AG10803 (cell line): Measurements from ENCODE around the gene UNC5B.

Source experiments
- DNase-seq: peaks from one replicate; pipeline ENCODE4 v3.0.0; 2010; ENCODE audit warnings: low read depth
- H3K4me3 ChIP-seq: 2 replicates; pipeline ENCODE4 v1.5.1; 2011; ENCODE audit warnings: mild to moderate bottlenecking, low read length, control low read depth
- TF ChIP-seq, protein P1 (sequence below): conservative IDR thresholded peaks from 2 replicates; pipeline ENCODE4 v1.5.1; 2011; ENCODE audit warnings: mild to moderate bottlenecking, low read length, control low read depth, inconsistent platforms

Gene UNC5B

GRCh38 chr10:71321386-71321785 is 109.0 kb downstream of the UNC5B start:
- no peak for DNase-seq
- TF ChIP-seq, protein P1, sequence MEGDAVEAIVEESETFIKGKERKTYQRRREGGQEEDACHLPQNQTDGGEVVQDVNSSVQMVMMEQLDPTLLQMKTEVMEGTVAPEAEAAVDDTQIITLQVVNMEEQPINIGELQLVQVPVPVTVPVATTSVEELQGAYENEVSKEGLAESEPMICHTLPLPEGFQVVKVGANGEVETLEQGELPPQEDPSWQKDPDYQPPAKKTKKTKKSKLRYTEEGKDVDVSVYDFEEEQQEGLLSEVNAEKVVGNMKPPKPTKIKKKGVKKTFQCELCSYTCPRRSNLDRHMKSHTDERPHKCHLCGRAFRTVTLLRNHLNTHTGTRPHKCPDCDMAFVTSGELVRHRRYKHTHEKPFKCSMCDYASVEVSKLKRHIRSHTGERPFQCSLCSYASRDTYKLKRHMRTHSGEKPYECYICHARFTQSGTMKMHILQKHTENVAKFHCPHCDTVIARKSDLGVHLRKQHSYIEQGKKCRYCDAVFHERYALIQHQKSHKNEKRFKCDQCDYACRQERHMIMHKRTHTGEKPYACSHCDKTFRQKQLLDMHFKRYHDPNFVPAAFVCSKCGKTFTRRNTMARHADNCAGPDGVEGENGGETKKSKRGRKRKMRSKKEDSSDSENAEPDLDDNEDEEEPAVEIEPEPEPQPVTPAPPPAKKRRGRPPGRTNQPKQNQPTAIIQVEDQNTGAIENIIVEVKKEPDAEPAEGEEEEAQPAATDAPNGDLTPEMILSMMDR = no peak
- H3K4me3 ChIP-seq = no peak overlapping the region

DNA sequence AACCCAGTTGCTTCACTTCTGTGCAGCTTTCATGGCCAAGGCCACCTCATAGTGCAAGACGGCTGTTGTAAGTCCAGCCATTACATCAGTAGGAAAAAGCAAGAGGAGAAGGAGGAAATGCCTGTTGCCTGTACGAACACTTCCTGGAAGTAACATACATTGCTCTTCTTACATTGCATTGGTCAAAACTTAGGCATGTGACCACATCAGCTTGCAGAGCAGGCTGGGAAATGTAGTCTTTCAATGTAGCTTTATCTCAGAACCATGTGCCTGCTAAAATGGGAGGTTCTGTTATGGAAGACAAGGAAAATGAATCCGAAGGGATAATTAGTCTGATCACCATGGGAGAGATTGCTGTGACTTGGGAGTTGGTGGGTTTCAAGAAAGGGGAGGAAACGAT is 111.0 kb downstream of the UNC5B start:
- TF ChIP-seq, protein P1 = no peak
- H3K4me3 ChIP-seq = no peak overlapping the region
- DNase-seq = peak; percentile 12

GRCh38 chr10:71324743-71325142 is 112.4 kb downstream of the UNC5B start:
- no peak for DNase-seq
- no peak overlapping the region for H3K4me3 ChIP-seq
- TF ChIP-seq, protein P1 = no peak

DNA sequence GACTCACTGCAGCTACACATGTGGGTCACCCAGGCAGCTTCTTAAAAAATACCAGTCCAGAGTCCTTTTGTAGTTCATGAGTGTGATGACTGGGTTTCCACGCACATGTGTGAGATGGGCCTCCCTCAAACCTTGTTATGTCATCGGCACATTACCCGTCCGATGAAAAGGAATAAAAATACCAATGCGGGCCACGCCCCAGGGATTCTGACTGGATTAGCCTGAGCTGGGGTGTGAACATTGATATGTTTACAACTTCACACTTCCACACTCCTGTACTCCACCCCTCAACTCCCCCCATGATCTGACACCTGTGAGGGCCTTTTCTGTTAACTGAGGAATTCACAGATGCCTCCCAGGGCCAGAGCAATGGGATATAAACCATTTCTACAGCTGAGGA is 112.9 kb downstream of the UNC5B start:
- TF ChIP-seq, protein P1 = no peak
- no peak for DNase-seq
- no peak overlapping the region for H3K4me3 ChIP-seq

DNA sequence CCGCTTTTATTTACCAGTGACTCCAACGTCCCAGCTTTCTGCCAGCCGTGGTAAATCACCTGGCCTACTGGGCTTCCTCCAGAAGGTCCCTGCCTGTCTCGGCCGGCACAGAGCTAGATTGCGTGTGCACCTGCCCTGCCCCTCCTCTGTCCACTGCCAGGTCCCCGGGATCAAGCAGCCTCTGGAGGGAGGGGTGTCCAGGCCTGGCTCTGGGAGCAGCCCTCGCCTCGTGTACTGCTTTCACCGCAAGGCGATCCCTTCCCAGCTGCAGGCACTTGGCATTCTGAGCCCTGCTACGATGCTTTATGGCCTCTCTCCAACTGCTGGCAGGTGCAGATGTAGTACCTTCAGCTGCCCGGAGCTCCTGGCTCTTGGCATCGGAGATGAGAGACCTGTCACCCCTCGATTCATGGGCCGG is 114.1 kb downstream of the UNC5B start:
- no peak for DNase-seq
- H3K4me3 ChIP-seq = no peak overlapping the region
- TF ChIP-seq, protein P1 = no peak

DNA sequence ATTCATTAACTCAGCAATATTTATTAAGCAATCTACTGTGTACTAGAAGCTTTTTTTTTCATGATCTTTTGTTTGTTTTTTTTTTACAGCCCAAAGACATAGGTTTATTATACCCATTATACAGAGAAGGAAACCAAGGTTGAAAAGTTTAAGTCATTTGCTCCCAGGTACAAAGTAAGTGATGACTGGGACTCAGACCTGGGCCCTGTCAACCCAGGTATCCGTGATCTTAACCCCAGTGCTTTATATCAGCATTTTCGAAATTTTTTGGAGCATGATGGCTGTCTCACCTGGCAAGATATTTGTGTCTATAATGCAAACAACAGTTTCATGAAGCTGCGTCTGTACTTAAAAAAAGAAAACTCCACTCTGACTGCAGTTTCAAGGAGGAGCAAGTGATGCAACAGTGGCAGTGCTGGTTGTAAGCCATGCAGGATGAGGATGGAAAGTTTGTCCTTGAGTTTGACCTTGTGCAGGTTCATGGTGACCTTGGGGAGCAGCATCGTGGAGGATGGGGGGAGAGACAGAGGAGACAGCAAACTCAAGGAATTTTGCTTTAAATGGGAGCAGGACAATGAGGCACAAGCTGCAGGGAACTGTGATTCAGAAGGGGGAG is 118.5 kb downstream of the UNC5B start:
- TF ChIP-seq, protein P1 = no peak
- no peak overlapping the region for H3K4me3 ChIP-seq
- no peak for DNase-seq

DNA sequence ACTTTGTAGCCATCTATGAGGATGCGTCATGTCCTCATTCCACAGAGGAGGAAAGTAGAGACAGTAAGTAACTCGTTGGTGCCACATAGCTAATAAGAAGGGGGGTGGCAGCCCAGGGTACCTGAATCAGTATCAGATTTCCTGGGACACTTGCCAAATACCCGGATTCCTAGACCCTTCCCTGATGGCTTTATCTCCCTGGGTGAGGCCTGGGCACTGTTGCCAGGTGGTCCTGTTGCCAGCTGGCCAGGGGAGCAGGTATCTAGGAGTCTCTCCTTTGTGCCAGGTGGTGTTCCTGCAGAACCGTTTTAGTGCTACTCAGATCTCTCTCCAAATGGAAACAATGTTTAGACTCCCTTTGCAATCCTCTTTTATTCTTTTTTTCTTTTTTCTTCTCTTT is 119.4 kb downstream of the UNC5B start:
- H3K4me3 ChIP-seq = no peak overlapping the region
- no peak for DNase-seq
- TF ChIP-seq, protein P1 = no peak
